ENCODE measurements around the gene ZNF829.

DNA sequence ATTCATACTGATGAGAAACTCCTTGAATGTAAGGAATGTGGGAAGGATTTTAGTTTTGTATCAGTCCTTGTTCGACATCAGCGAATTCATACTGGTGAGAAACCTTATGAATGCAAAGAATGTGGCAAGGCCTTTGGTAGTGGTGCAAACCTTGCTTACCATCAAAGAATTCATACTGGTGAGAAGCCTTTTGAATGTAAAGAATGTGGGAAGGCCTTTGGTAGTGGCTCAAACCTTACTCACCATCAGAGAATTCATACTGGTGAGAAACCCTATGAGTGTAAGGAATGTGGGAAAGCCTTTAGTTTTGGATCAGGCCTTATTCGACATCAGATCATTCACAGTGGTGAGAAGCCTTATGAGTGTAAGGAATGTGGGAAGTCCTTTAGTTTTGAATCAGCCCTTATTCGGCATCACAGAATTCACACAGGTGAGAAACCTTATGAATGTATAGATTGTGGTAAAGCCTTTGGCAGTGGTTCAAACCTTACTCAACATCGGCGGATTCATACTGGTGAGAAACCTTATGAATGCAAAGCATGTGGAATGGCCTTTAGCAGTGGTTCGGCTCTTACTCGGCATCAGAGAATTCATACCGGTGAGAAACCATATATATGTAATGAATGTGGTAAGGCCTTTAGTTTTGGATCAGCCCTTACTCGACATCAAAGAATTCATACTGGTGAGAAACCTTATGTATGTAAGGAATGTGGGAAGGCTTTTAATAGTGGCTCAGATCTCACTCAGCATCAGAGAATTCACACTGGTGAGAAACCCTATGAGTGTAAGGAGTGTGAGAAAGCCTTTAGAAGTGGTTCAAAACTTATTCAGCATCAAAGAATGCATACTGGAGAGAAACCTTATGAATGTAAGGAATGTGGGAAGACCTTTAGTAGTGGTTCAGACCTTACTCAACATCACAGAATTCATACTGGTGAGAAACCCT lies 38.8 kb downstream of the ZNF829 start:
- TF ChIP-seq, protein P1, sequence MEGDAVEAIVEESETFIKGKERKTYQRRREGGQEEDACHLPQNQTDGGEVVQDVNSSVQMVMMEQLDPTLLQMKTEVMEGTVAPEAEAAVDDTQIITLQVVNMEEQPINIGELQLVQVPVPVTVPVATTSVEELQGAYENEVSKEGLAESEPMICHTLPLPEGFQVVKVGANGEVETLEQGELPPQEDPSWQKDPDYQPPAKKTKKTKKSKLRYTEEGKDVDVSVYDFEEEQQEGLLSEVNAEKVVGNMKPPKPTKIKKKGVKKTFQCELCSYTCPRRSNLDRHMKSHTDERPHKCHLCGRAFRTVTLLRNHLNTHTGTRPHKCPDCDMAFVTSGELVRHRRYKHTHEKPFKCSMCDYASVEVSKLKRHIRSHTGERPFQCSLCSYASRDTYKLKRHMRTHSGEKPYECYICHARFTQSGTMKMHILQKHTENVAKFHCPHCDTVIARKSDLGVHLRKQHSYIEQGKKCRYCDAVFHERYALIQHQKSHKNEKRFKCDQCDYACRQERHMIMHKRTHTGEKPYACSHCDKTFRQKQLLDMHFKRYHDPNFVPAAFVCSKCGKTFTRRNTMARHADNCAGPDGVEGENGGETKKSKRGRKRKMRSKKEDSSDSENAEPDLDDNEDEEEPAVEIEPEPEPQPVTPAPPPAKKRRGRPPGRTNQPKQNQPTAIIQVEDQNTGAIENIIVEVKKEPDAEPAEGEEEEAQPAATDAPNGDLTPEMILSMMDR (conservative IDR thresholded peaks at IDR 0.05 in 1 of 2, IDR thresholded peaks at IDR 0.05 in 1 of 2; ENCODE audit: extremely low read depth in 1 of 2, insufficient read depth in 1 of 2, low read depth in 1 of 2, low read length in 2 of 2) = no peak
- no peak for TF ChIP-seq EZH2 (IDR thresholded peaks at IDR 0.05; ENCODE audit: borderline replicate concordance, low read length)

All from mammary epithelial cell (primary cell).